Activated naive CD8-positive, alpha-beta T cell treated with anti-CD3 and anti-CD28 coated beads, Interleukin-2, amount 10 ng/mL, durations not matched to agents 7 days and 5 days (primary cell): Measurements from ENCODE around the gene SRCIN1. TPM values are rescaled to one million over a fixed set of nuclear protein-coding genes. Genes with fewer than 3 reads are reported as not detected.

ENCODE experiments used
- total RNA-seq, 2 experiments: library from RNA; stranded (reverse); gene quantifications; one replicate each; pipeline ENCODE4 v1.2.3, GENCODE V29; 2021

SRCIN1 gene
- total RNA-seq, 2 experiments from 2014 or later: 0.11 TPM; not detected in 1

Other genes starting within 250 kb of the SRCIN1 start
- under 1 TPM; 0.11 to 0.25 TPM for gene ARHGAP23, start 177.5 kb downstream of the SRCIN1 start, total RNA-seq
- 1 to 10 TPM; 7.2 TPM for gene EPOP, start 69.0 kb upstream of the SRCIN1 start, total RNA-seq
- 100 to 1,000 TPM; 333 to 343 TPM for gene MLLT6, start 99.3 kb upstream of the SRCIN1 start, total RNA-seq
- 10 to 100 TPM; 30.4 to 37.3 TPM for gene CISD3, start 124.4 kb upstream of the SRCIN1 start, total RNA-seq
- 1 to 10 TPM; 1.8 to 2.0 TPM for gene PCGF2, start 142.4 kb upstream of the SRCIN1 start, total RNA-seq
- gene PSMB3, start 146.8 kb upstream of the SRCIN1 start, total RNA-seq: 100 to 1,000 TPM; 182 to 189 TPM
- 10 to 100 TPM; 55.1 to 58.0 TPM for gene PIP4K2B, start 193.6 kb upstream of the SRCIN1 start, total RNA-seq
- 10 to 100 TPM; 35.2 to 37.5 TPM for gene CWC25, start 219.4 kb upstream of the SRCIN1 start, total RNA-seq
- 1,000 to 10,000 TPM; 1,166 to 1,188 TPM for gene RPL23, start 247.8 kb upstream of the SRCIN1 start, total RNA-seq